HuH-7 (cell line): ENCODE results near the gene EP300.
"Not testable (repeated sequence)": the region's sequence is repeated elsewhere in the genome, so short reads cannot be mapped to it uniquely, and the experiment has no call there.

Experiments used
- DNase-seq: peaks from one replicate; pipeline ENCODE4 v3.0.0; 2011; ENCODE audit warnings: low spot score

EP300 gene

GRCh38 chr22:41152902-41153301, 60.5 kb downstream of the EP300 start:
- peak; percentile 38 for DNase-seq

GRCh38 chr22:41157083-41157482, 64.7 kb downstream of the EP300 start:
- DNase-seq: no peak

GRCh38 chr22:41169157-41169556, 76.8 kb downstream of the EP300 start:
- DNase-seq: no peak

DNA sequence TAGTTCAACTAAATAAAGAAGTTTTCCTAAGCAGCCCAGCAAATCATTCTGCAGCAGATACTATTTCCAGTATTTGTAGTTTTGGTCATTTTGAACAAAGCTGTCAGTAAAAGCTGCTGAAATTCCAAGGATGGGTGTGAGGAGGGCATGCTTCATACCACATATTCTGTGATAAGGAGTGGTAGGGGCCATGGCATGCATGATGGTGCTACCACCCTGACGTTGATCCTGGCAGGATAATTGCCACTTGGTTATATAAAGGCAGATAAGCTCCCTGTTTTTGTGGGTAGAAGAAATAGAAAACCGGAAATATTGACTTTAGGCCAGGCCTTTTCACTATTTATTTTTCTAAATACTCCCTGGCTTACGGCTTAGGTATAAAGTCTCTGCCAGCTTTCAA, 79.6 kb downstream of the EP300 start:
- no peak for DNase-seq

DNA sequence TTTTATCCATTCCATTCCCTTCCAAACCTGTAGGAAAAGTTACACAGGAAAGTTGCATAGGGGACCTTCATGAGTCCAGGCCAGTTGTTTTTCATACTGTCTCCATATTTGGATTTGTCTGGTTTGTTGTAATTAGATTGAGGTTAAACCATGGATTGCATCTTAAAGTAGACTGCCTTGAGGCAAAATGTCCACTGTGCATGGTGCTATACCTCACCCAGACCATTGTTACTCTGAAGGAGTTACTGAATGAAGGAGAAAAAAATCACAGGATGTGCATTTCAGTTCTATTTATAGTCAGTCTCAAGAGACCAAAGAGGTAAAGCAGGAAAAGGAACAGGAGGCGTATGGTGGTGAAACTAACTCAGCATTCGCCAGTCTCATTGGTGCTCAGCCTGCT, 83.2 kb downstream of the EP300 start:
- DNase-seq: no peak

DNA sequence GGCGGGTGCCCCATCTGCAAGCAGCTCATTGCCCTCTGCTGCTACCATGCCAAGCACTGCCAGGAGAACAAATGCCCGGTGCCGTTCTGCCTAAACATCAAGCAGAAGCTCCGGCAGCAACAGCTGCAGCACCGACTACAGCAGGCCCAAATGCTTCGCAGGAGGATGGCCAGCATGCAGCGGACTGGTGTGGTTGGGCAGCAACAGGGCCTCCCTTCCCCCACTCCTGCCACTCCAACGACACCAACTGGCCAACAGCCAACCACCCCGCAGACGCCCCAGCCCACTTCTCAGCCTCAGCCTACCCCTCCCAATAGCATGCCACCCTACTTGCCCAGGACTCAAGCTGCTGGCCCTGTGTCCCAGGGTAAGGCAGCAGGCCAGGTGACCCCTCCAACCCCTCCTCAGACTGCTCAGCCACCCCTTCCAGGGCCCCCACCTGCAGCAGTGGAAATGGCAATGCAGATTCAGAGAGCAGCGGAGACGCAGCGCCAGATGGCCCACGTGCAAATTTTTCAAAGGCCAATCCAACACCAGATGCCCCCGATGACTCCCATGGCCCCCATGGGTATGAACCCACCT, 84.7 kb downstream of the EP300 start:
- DNase-seq: no peak

DNA sequence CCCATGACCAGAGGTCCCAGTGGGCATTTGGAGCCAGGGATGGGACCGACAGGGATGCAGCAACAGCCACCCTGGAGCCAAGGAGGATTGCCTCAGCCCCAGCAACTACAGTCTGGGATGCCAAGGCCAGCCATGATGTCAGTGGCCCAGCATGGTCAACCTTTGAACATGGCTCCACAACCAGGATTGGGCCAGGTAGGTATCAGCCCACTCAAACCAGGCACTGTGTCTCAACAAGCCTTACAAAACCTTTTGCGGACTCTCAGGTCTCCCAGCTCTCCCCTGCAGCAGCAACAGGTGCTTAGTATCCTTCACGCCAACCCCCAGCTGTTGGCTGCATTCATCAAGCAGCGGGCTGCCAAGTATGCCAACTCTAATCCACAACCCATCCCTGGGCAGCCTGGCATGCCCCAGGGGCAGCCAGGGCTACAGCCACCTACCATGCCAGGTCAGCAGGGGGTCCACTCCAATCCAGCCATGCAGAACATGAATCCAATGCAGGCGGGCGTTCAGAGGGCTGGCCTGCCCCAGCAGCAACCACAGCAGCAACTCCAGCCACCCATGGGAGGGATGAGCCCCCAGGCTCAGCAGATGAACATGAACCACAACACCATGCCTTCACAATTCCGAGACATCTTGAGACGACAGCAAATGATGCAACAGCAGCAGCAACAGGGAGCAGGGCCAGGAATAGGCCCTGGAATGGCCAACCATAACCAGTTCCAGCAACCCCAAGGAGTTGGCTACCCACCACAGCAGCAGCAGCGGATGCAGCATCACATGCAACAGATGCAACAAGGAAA, 85.4 kb downstream of the EP300 start:
- no peak for DNase-seq

GRCh38 chr22:41178425-41178975, 86.1 kb downstream of the EP300 start:
- DNase-seq: no peak

- not testable (repeated sequence) for DNase-seq
Observed at GRCh38 chr22:41180362-41180761, 88.0 kb downstream of the EP300 start.

DNA sequence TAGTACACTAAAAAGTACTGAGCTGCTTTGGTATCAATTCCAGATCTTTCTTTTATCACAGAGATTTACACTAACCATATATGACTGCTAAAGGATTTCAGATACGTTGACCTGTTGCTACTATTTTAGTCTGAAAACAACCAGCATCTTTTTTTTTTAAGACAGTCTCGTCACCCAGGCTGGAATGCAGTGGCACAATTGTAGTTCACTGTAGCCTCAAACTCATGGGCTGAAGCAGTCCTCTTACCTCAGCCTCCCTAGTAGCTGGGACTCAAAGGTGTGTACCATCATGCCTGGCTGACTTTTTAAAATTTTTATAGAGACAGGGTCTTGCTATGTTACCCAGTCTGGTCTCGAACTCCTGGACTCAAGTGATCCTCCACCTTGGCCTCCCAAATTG, 88.5 kb downstream of the EP300 start:
- DNase-seq: no peak

GRCh38 chr22:41181349-41182241, 89.2 kb downstream of the EP300 start:
- no peak for DNase-seq

DNA sequence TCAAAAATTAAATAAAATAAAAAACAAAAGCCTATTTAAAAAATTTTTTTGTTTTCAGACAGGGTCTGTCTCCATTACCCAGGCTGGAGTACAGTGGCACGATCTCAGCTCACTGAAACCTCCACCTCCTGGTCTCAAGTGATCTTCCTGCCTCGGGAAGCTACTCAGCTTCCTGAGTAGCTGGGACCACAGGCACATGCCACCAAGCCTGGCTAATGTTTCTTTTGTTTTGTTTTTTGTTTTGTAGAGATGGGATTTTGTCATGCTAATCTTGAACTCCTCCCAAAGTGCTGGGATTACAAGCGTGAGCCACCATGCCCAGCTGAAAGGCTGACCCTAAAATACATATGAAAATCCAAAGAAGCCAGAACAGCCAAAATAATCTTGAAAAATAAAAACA, 92.3 kb downstream of the EP300 start:
- no peak for DNase-seq

- DNase-seq: no peak
Observed at GRCh38 chr22:41191467-41191866, 99.1 kb downstream of the EP300 start.

- no peak for DNase-seq
Observed at GRCh38 chr22:41193829-41194228, 101.4 kb downstream of the EP300 start.

DNA sequence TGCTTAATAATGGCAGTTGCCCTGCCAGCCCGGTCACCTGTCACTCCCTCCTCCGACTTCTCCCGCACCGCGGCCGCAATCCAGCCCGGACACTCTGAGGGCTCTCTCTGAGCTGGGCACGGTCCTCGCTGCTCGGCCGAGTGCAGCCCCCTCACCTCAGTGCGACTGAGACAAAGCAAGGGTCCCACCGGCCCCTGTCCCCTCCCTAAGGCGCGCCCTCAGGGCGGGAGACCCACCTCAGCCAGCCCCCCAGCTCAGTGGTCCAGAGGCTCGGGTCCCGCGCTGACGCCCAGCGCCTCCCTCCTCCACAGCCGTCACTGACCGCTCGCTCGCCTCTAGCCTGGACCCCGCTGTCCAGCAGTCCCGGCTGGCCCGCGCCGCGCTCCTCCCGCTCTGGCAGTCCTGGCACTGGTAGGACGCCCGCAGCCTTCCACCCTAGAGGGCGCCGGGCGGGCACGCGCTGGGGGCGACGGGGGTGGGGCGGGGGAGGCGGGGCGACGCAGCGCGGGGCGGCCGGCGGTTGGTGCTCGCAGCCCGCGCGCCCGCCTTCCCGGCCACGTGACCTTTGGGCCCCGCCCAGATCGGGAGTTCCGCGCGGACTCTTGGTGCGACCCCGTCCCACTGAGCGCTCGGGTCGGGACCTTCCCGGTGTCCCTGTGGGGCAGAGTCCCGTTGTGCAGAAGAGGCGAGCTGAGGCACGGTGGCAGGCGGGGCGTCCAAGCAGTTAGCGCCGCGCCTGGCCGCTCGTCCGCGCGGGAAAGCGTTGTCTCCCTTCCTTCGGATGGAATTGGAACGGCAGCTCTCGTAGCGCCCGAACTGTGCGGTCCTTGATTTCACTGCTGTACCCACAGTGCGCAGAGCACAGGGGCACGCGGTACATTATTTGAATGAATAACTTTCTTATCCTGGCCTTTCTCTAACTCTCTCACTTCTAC, 104.9 kb downstream of the EP300 start:
- DNase-seq: peak; percentile 87

DNA sequence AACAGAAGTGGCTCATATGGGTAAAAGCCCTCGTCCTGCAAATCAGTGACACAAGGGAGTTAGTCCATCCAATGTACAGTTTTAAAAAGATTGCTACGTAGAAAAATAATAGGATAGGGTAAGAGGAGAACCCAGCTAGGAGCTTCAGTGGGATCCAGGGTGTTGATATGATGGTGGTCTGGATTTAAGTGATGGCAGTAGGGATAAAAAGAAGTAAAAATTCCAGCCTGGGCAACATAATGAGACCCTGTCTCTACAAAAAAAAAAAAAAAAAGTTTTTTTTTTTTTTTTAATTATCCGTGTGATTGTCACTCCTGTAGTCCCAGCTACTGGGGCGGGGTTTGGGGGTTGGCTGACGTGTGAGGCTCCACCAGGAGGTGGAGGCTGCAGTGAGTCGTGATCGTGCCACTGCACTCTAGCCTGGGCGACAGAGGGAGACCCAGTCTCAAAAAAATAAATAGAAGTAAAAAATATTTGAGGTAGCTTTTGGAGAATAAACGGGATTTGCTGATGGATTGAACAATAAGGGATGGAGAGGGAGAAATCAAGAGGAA, 105.7 kb downstream of the EP300 start:
- peak; percentile 51 for DNase-seq

DNA sequence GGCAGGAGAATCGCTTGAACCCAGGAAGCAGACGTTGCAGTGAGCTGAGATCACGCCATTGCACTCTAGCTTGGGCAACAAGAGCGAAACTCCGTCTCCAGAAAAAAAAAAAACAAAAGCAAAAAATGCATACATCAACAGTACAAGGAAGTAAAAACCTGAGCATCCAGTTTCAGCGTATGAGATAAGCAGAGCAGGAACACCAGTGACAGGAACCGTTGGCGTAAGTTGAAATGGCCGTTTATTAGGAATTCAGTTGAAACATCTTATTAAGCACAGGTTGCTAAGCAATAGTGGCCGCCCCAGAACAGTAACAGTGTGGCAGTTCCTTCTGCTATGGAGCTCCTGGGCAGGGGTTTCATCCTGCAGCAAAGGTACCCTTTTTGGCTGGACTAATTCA, 108.7 kb downstream of the EP300 start:
- DNase-seq: no peak

DNA sequence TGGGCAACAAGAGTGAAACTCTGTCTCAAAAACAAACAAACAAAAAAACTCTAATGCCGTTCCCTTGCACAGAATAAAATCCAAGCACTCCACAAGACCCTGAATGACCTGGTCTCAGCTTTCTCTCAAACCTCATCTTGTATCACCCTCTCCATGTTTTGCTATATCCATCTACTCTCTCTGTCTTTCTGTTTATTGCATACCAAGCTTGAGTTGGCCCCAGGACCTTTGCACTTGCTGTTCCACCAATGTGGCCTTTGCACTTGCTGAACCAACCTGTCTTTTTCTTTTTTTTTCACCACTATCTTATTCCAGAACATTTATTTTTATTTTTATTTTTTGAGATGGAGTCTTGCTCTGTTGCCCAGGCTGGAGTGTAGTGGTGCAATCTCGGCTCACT, 110.7 kb downstream of the EP300 start:
- DNase-seq: no peak

DNA sequence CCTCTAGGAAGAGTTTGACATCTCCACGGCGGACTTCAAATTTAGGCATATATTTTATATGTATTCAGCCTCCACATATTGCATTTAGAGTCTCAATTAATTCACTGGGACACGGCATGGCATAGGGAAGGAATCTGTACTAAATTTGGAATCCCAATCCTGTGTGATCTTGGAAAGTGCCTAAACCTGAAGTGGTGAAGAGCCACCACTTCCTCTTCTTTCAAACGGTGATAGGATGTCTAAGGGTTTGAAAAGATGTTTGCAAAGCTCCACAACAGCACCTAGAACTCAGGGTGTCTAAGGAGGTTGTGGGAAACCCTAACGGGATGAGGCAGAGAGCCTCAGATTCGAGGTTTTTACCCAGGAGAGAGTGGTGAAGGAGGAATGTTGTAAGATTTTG, 111.7 kb downstream of the EP300 start:
- DNase-seq: no peak

GRCh38 chr22:41204992-41205900, 112.9 kb downstream of the EP300 start, which contains the start of gene L3MBTL2:
L3MBTL2 (plus strand) TSS chr22:41205312; CDS start chr22:41205363, 51 bp downstream.
- peak; percentile 98 for DNase-seq
